ENCODE data around the gene CLCN6.

DNA sequence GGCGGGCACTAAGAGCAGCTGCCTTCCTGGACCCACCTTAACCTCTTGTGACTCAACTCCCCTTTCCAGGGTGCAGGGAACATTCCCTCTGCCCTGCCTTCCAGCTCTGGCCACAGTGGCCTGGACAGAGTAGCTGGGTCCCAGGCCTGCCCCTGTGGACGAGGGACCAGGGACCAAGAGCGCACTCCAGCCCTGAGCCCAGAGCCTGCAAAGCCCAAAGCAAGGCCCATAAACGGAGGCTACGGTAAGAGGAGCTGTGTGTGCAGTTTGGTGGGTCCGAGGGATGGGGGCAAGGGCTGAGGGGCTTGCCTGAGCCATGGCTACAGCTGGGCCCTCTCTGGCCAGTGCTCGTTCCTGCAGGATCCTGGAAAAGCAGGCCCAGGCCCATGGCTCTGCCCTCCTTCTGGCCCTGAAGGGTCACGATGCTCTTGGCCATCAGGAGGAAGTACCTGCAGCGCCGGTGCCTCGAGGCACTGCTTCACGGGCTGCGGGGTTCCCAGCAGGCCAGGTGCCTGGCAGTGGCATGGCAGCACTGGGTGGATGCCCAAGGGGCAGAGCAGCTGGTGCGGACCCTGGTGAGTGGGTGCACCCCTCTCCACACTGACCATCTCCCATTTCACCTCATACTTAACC is 18.1 kb upstream of the CLCN6 start:
- no peak for TF ChIP-seq TCF12 (IDR thresholded peaks at IDR 0.05; ENCODE audit: low read depth)
- no peak for TF ChIP-seq RAD21 (IDR thresholded peaks at IDR 0.05; ENCODE audit: low read depth)
- TF ChIP-seq, protein P1, sequence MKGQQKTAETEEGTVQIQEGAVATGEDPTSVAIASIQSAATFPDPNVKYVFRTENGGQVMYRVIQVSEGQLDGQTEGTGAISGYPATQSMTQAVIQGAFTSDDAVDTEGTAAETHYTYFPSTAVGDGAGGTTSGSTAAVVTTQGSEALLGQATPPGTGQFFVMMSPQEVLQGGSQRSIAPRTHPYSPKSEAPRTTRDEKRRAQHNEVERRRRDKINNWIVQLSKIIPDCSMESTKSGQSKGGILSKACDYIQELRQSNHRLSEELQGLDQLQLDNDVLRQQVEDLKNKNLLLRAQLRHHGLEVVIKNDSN (IDR thresholded peaks at IDR 0.05), result no peak
- TF ChIP-seq, protein P2, sequence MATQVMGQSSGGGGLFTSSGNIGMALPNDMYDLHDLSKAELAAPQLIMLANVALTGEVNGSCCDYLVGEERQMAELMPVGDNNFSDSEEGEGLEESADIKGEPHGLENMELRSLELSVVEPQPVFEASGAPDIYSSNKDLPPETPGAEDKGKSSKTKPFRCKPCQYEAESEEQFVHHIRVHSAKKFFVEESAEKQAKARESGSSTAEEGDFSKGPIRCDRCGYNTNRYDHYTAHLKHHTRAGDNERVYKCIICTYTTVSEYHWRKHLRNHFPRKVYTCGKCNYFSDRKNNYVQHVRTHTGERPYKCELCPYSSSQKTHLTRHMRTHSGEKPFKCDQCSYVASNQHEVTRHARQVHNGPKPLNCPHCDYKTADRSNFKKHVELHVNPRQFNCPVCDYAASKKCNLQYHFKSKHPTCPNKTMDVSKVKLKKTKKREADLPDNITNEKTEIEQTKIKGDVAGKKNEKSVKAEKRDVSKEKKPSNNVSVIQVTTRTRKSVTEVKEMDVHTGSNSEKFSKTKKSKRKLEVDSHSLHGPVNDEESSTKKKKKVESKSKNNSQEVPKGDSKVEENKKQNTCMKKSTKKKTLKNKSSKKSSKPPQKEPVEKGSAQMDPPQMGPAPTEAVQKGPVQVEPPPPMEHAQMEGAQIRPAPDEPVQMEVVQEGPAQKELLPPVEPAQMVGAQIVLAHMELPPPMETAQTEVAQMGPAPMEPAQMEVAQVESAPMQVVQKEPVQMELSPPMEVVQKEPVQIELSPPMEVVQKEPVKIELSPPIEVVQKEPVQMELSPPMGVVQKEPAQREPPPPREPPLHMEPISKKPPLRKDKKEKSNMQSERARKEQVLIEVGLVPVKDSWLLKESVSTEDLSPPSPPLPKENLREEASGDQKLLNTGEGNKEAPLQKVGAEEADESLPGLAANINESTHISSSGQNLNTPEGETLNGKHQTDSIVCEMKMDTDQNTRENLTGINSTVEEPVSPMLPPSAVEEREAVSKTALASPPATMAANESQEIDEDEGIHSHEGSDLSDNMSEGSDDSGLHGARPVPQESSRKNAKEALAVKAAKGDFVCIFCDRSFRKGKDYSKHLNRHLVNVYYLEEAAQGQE (IDR thresholded peaks at IDR 0.05; ENCODE audit: low read depth), result no peak
- TF ChIP-seq, protein P3, sequence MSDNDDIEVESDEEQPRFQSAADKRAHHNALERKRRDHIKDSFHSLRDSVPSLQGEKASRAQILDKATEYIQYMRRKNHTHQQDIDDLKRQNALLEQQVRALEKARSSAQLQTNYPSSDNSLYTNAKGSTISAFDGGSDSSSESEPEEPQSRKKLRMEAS (IDR thresholded peaks at IDR 0.05), result no peak
- no peak for TF ChIP-seq CEBPB (IDR thresholded peaks at IDR 0.05)
- TF ChIP-seq TAF1 (IDR thresholded peaks at IDR 0.05; ENCODE audit: low read depth), result 0 out of 2 replicates have a peak, but pooled peaks have one; percentile 14
- no peak for TF ChIP-seq CREB1 (IDR thresholded peaks at IDR 0.05; ENCODE audit: low read depth)

Data from Ishikawa (cell line).